ENCODE data around the gene TMEM169.
"Not testable (repeated sequence)": the region's sequence is repeated elsewhere in the genome, so short reads cannot be mapped to it uniquely, and the experiment has no call there.

TMEM169 gene

DNA sequence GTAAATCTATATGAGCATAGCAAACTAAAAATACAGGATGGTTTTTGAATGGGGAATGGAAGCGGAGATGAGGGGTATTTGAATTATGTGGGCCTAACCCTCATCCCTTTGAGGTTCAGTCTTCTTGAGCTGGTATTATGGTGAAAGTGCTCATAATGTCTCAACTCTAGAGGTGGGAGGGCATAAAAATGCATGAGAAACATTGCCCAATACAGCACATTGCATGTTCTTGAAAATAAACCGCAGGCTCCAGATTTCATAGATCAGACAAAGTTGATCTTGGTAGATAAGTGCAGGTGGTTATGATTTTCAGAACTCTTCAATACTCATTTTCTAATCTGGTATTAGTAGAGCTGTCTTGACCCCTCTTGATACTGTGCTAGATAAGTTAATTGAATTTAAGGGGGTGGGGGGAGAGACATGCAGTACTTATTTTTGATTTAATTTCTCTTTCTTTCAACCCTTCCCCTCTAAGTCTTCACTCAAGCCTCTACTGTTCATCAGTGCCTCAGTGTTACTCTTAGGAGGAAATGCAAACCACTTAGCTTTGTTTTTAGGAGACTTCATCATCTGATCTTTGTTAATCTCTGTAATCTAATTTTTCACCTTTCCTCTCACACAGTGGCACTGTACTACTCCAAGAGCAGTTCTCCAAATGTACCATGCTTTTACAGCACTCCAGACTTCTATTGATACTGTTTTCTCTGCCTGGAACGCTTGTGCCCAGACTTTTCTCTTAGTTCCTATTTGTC is 49.6 kb downstream of the TMEM169 start:
- no peak for DNase-seq (ENCODE audit: low spot score)

DNA sequence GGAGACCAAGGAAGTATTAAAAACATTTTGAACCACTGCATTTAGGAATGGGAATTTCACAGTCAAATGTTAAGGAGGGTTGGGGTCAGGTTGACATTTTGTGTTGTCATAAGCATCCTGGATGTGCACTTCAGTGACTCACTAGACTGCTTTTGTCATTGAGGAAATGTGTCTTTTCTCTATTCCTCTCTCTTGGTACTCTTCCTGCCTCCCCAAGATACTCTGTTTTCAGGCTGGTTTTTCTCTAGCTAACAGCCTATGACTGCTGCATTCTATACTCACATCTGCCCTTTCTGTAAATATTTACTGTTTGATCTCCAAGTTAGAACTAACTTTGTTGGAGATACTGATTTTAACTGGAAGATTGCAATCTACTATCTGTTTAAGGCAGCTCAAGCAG is 50.9 kb downstream of the TMEM169 start:
- no peak for DNase-seq (ENCODE audit: low spot score)

DNA sequence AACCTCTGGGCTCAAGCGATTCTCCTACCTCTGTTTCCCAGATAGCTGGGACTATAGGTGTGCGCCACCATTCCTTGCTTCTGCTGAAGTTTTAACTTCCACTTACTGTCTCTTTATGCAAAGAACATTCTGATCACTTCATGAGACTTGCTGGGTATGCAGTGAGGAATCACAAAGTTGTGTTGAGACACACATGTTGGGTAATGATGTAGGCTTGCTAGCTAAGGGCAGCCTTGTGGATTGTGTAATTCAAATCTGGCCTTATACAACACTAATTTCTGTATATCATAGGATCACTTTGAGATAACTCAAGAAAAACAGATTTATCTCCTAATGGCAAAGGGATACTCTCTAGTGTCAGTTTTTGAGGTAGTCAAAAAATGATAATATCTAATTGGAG is 51.7 kb downstream of the TMEM169 start:
- DNase-seq (ENCODE audit: low spot score): no peak

DNA sequence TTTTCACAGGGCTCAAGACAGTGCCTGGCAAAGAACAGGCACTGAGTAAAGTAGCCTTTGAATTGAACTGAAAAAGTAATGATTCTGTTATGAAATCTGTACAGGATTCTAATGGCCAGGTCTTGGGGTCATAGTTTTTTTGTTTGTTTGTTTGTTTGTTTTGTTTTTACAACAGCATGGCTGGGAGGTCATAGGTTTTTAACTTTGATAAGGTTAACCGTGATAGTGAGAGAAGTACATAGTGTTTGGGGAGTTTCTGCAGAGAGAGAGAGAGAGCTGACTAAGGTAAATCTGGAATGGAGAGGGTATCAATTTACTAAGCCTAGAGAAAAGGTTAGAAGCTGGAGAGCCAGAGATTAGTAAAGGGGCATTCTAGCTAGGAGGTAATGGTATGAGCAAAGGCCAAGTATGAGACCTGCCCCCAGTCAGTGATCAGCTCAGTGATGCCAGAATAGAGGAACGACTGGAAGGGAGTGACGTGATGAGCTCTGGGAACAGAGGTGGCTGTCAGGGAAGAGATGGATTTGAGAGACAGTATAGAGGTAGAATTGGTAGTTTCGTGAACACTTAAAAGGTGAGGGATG is 53.3 kb downstream of the TMEM169 start:
- no peak for DNase-seq (ENCODE audit: low spot score)

DNA sequence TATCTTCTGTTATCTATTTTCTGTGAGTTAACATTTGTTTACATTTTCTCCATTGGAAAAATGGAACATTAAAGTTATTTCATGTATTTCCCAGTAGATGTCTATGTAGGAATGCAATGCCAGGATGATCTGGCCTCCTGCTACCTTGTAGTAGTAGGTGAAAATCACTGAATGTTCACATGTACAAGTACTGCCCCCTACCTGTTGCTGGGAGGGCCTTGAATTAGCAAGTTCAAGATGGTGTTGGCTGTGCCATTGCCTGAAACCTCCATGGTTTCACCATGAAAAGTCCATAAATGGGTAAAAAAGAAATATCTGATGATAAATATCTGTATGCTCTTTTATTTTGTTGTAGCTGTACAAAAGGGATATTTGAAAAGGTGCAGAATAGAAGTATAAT is 58.2 kb downstream of the TMEM169 start:
- peak; percentile 31 for DNase-seq (ENCODE audit: low spot score)

DNA sequence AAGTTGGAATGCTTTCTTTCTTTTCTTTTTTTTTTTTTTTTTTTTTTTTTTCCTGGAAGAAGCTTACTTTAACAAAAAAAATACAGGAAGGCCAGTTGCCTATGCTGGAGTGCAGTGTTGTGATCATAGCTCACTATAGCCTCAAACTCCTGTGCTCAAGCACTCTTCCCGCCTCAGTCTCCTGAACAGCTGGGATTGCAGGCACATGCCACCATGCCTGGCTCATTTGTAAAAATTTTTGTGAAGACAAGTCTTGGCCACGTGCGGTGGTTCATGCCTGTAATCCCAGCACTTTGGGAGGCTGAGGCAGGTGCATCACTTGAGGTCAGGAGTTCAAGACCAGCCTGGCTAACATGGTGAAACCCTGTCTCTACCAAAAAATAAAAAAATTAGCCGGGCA is 59.8 kb downstream of the TMEM169 start:
- DNase-seq (ENCODE audit: low spot score): not testable (repeated sequence)

DNA sequence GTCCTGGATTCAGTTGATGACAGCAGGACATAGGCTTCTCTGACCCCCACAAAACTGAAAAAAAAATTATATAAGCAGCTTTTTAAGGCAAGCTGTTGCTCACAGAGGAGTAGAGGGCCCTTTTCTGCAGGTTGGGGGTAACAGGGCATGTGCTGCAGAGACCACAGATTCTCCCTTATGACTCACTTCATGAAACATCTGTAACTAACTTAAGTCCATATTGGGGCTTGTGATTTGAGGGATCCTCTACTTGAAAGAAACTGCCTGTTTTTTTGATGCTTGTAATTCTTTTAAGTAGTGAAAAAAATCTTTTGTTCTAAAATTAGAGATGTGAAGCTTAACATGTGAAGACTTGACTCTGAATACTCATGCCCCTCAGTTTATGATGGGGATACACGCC is 60.8 kb downstream of the TMEM169 start:
- peak; percentile 9 for DNase-seq (ENCODE audit: low spot score)

DNA sequence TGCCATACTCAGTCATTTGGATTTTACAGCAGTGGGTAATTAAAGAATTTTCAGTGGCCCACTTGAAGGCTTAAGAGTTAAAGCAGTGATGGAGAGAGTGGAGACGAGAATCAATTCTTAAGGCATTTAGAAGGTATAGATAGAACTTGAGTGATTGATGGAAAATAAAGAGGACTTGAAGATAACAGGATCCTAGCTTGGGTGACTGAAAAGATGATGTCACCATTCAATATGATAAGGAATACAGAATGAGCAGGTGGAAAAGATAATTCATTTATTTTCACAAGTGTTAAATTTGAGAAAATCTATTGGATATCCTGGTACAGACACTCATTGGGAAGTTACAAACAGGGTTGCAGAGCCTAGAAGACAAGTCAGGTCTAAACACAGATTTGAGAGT is 62.7 kb downstream of the TMEM169 start:
- DNase-seq (ENCODE audit: low spot score): no peak

DNA sequence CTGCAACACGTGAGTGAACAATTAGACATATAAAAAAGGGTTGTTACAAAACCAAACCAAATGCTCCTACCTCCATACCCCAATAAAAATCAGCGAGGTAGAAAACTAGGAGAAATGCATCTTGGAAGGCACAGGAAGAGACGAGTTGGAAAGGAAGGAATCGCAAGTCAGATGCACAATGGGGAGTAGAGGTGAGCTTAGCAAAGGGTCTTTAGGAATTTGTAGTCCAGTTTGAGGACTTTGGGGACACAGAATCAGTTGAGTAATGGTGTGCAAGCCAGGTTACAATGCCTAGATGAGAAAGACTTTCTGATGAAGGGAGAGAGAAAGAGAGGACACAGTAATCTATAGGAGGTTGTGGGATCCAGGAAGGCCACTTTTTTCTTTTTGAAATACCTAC is 63.1 kb downstream of the TMEM169 start:
- DNase-seq (ENCODE audit: low spot score): no peak

DNA sequence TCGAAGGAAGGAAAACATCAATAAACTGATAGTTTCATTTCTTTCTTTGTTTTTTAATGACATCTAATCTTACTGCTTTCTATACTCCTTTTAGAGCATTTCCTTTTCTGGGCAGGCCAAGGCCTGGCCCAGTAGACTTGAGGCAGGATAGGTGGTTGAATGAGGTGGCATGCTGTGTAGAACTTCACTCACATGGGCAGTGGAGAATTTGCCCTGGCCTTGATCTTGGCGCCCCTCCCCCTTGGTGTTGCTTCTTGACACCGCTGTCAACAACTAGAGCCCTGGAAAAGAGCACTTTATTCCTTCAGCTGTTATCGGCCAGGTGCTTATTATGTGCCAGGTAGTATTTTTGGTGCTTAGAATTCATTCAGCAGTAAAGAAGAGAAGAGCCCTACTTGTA is 64.9 kb downstream of the TMEM169 start:
- DNase-seq (ENCODE audit: low spot score): no peak

DNA sequence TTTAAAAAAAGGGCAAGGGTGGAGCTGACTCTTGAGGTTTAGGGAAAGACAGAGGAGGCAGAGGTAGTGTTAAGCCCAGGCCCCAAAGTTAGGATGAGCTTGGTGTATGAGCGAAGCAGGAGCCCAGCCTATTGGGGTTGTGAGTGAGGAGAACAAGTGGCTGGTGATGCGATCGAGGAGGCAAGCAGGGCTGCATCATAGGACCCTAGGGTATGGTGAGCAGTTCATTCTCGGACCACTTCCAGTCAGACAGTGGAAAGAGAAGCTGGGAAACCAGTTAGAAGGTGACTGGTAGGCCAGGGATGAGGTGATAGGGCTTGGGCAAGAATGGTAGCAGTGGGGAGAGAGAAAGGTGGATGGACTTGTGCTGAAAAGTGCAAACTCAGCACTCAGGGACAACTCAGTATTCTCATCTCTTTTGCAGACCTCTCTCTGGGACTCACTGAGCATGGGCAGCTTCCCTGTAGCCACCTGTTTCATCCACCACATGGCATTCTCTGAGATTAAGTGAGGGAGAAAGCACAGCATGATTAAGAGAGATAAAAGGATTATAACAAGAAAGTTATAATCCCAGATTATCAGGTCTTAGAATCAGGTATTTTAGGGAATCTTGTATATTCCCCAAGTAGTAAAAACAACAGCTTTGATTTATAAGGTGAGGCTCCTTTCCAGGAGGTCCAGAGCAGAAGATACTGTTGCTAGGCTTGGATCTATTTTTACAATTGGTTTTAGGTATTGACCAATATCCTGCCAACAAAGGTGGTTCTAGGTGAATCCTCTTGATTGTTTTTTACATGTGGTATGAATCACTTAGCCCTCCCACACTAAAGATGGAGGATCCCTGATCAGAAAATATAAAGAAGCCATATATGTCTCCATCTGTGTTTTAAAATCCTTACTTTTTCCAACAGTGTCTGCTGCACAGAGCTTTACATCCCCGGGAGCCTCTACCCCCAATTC is 65.7 kb downstream of the TMEM169 start:
- no peak for DNase-seq (ENCODE audit: low spot score)

DNA sequence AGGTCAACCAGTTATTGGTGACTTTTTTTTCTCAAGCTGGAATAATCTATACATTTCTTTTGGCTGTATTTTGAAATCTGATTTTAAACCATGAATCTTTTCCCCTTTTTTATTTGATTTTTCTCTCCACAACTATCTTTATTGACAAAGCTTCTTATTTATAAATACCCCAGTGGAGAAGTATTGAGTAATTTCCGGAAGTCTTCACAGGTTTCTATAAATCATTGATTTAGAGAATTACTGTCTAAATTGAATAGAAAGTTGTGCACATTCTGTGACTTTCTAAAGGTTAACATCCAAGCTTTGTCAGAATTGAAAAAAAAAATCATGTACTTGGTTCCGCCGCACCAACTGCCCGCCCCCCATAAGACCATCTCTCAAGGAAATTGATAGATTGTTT is 67.3 kb downstream of the TMEM169 start:
- DNase-seq (ENCODE audit: low spot score): no peak

DNA sequence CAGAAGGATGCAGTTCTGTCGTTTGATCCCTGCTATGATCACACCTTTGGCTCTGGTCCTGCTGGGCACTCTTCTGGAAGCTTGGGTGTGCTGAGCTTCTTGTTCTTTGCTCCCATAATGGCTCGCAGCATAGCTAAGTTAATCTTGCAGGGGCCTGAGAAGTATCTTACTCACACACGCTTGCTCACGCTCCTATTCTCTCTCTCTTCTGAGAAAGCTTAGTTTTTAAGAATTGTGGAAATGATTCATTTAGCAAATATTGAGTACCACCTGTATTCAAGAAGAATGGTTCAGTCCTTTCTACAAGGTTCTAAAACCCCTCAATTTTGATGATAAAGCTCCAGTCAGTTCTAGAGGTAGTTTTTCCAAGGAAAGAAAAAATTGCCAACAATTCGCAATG is 68.0 kb downstream of the TMEM169 start:
- peak; percentile 25 for DNase-seq (ENCODE audit: low spot score)

DNA sequence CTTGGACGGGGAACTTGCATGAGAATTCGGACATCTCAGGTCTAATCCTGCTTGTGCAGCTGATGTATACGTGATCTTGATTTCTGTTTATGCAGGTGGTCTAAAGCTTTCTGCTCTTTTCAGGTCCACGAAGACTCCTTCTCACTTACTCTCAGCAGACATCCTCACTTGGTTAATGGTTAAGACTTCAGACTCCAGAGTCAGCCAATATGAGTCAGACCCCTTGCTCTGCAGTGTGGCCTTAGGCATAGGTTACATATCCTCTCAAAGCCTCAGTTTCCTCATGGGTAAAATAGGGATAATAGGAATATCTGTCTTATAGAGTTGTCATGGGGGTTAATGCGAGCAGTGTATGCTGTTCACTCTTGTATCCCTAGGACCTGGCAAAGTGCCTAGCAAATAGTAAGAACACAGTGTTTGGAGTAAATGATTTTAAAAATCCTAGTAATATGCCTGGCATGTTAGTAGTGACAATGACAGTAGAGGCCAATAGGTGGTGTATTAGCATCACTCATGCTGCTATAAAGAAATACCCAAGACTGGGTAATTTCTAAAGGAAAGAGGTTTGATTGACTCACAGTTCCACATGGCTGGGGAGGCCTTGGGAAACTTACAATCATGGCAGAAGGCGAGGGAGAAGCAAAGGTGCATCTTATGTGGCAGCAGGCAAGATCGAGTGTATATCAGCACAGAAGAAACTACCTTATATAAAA is 69.8 kb downstream of the TMEM169 start:
- DNase-seq (ENCODE audit: low spot score): peak; percentile 79
